MM.1S (cell line): Measurements from ENCODE around the gene DBNDD2.
A peak's percentile ranks its signal among the peaks of the same experiment; 100 is the strongest.

Source experiments
- DNase-seq: peaks from one replicate; pipeline ENCODE4 v3.0.0-alpha.2; 2015
- H2AFZ ChIP-seq: fragments of 300-600 bp; sonication (generic); 2 replicates; pipeline ENCODE4 v1.6.0; 2016; ENCODE audit warnings: antibody characterized with exemption, low read length
- H3F3A ChIP-seq: fragments of 300-600 bp; sonication (generic); 2 replicates; pipeline ENCODE4 v1.6.1; 2016; ENCODE audit warnings: mild to moderate bottlenecking, antibody characterized with exemption, low read length, moderate library complexity, mixed read lengths; ENCODE audit not compliant: insufficient read depth
- H3K27ac ChIP-seq: fragments of 300-600 bp; sonication (generic); 2 replicates; pipeline ENCODE4 v1.5.1; 2016; ENCODE audit warnings: mild to moderate bottlenecking, low read length
- H3K27me3 ChIP-seq: fragments of 300-600 bp; sonication (generic); replicated peaks from 2 replicates; pipeline ENCODE4 v1.6.0; 2016; ENCODE audit warnings: low read length; ENCODE audit not compliant: insufficient read depth
- H3K36me3 ChIP-seq: fragments of 300-600 bp; sonication (generic); replicated peaks from 2 replicates; pipeline ENCODE4 v1.6.1; 2016; ENCODE audit warnings: mild to moderate bottlenecking, low read length, mixed read lengths; ENCODE audit not compliant: insufficient read depth
- H3K4me1 ChIP-seq: fragments of 300-600 bp; sonication (generic); 2 replicates; pipeline ENCODE4 v1.6.1; 2016; ENCODE audit warnings: low read length, mixed read lengths
- H3K4me2 ChIP-seq: fragments of 300-600 bp; sonication (generic); 2 replicates; pipeline ENCODE4 v1.6.0; 2016; ENCODE audit warnings: low read depth, low read length
- H3K4me3 ChIP-seq: fragments of 300-600 bp; sonication (generic); 2 replicates; pipeline ENCODE4 v1.5.1; 2016; ENCODE audit warnings: low read length, mixed read lengths
- H3K79me2 ChIP-seq: fragments of 300-600 bp; sonication (generic); 2 replicates; pipeline ENCODE4 v1.6.1; 2016; ENCODE audit warnings: mixed run types, low read length, mixed read lengths
- H3K9ac ChIP-seq: fragments of 300-600 bp; sonication (generic); 2 replicates; pipeline ENCODE4 v1.6.1; 2016; ENCODE audit warnings: low read length, mixed read lengths
- H3K9me2 ChIP-seq: fragments of 300-600 bp; sonication (generic); replicated peaks from 2 replicates; pipeline ENCODE4 v1.6.1; 2016; ENCODE audit warnings: mild to moderate bottlenecking, low read length, mixed read lengths; ENCODE audit not compliant: insufficient read depth
- H3K9me3 ChIP-seq: fragments of 300-600 bp; sonication (generic); replicated peaks from 2 replicates; pipeline ENCODE4 v1.6.1; 2016; ENCODE audit warnings: mild to moderate bottlenecking, low read length, mixed read lengths; ENCODE audit not compliant: insufficient read depth
- H4K20me1 ChIP-seq: fragments of 300-600 bp; sonication (generic); 2 replicates; pipeline ENCODE4 v1.6.1; 2016; ENCODE audit warnings: mild to moderate bottlenecking, low read length, moderate library complexity, mixed read lengths; ENCODE audit not compliant: insufficient read depth
- CTCF ChIP-seq: fragments of 300-600 bp; sonication (generic); IDR thresholded peaks from 2 replicates; pipeline ENCODE4 v1.5.1; 2016; ENCODE audit warnings: antibody characterized with exemption, low read length, mixed read lengths
- EZH2 ChIP-seq: fragments of 300-600 bp; sonication (generic); optimal IDR thresholded peaks from 2 replicates; pipeline ENCODE3; 2017; ENCODE audit warnings: low read depth, mild to moderate bottlenecking, antibody characterized with exemption, low read length, mixed read lengths
- EZH2phosphoT487 ChIP-seq: fragments of 300-600 bp; sonication (generic); IDR thresholded peaks from 2 replicates; pipeline ENCODE4 v1.6.1; 2018; ENCODE audit warnings: antibody characterized with exemption, low read length

The DBNDD2 gene

DNA sequence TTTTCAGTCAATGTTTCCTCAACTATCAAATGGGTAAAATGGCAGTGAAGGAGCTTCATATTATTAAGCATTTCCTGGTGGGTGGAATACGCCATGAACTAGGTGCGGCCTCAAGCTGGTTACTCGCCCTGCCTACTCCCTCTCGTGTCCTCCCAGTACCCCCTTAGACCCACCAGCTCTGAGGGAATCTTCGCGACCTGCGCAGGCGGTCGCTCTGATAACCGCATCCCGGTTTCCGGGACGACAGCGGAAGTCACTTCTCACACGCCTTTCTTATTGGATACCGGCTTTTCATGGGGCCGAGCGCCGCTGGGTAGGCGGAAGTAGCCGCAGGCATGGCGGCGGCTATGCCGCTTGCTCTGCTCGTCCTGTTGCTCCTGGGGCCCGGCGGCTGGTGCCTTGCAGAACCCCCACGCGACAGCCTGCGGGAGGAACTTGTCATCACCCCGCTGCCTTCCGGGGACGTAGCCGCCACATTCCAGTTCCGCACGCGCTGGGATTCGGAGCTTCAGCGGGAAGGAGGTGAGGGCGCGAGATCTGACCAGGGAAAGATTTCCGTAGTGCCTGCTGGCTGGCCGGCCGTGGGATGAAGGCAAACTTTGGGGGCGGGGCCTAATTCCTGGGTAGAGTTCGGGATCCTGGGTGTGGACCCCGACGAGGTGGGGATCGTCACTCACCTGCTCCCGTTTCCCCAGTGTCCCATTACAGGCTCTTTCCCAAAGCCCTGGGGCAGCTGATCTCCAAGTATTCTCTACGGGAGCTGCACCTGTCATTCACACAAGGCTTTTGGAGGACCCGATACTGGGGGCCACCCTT, 7.9 kb downstream of the DBNDD2 start, which contains the start of gene PIGT:
Gene PIGT, plus strand, starts transcription at position 320 of the 816 bp plus-strand sequence. Its CDS starts 16 bp downstream, at position 336.
- TF ChIP-seq CTCF: no peak
- no peak for TF ChIP-seq EZH2
- no peak for TF ChIP-seq EZH2phosphoT487
- peak; percentile 87 for DNase-seq
- peaks cover 43% of the 10 kb centered on the region for H3K79me2 ChIP-seq
- peak within 1 kb of the TSS; percentile 94 for H3K9ac ChIP-seq
- peak within 1 kb of the TSS; percentile 87 for H3K4me2 ChIP-seq
- H3K4me3 ChIP-seq: peak within 1 kb of the TSS; percentile 100
- H3K9me2 ChIP-seq: no peaks in the 10 kb centered on the region
- H3K4me1 ChIP-seq: peaks cover 16% of the 10 kb centered on the region
- no peaks in the 10 kb centered on the region for H3K27me3 ChIP-seq
- H4K20me1 ChIP-seq: no peaks in the 10 kb centered on the region
- peak within 1 kb of the TSS; percentile 38; the same call in 1 of the 2 replicates for H3K27ac ChIP-seq
- H3K9me3 ChIP-seq: no peaks in the 10 kb centered on the region
- no peaks in the 10 kb centered on the region for H3F3A ChIP-seq
- 0 out of 2 replicates have a peak, but pooled peaks cover 7% of the 10 kb centered on the region for H3K36me3 ChIP-seq
- H2AFZ ChIP-seq: peak within 1 kb of the TSS; percentile 98

DNA sequence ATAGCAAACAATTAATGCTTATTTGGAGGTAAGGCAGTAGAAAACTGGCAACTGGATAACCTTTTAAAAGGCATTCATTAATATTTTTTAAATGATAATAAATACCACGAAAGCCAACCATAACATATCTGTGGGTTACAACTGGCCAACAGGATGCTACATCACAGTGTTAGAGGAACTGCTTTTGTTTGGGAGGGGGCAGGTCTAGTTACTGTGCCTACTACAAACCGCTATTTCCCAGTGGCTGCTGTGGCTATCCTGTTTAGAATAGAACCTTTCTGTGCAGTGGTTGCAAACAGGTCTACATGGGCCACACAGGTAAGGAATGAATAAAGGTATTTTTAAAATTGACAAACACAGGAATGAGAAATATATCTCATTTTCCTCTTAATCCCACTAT, 8.8 kb downstream of the DBNDD2 start:
- no peaks in the 10 kb centered on the region for H3F3A ChIP-seq
- H3K9me3 ChIP-seq: no peaks in the 10 kb centered on the region
- TF ChIP-seq CTCF (no peak), EZH2 (no peak), EZH2phosphoT487 (no peak)
- peaks cover 43% of the 10 kb centered on the region for H3K79me2 ChIP-seq
- no peak overlapping the region for H3K27ac ChIP-seq
- peak overlapping the region; percentile 100 for H3K4me3 ChIP-seq
- peaks cover 16% of the 10 kb centered on the region for H3K4me1 ChIP-seq
- 0 out of 2 replicates have a peak, but pooled peaks cover 10% of the 10 kb centered on the region for H3K36me3 ChIP-seq
- no peak overlapping the region for H2AFZ ChIP-seq
- H4K20me1 ChIP-seq: no peaks in the 10 kb centered on the region
- DNase-seq: no peak
- no peaks in the 10 kb centered on the region for H3K9me2 ChIP-seq
- H3K27me3 ChIP-seq: no peaks in the 10 kb centered on the region
- H3K4me2 ChIP-seq: peak overlapping the region; percentile 87
- peak overlapping the region; percentile 94; the same call in 1 of the 2 replicates for H3K9ac ChIP-seq

GRCh38 chr20:45419188-45420091, 11.4 kb downstream of the DBNDD2 start:
- Histone ChIP-seq H2AFZ (no peak overlapping the region), H3K27ac (no peak overlapping the region), H3K36me3 (0 out of 2 replicates have a peak, but pooled peaks cover 10% of the 10 kb centered on the region)

More at GRCh38 chr20:45419188-45420091, 11.4 kb downstream of the DBNDD2 start:
- Histone ChIP-seq H3F3A (no peaks in the 10 kb centered on the region), H3K9ac (no peak overlapping the region), H3K4me2 (no peak overlapping the region), H4K20me1 (no peaks in the 10 kb centered on the region), H3K4me3 (no peak overlapping the region), H3K9me3 (no peaks in the 10 kb centered on the region), H3K4me1 (peaks cover 16% of the 10 kb centered on the region), H3K79me2 (peaks cover 43% of the 10 kb centered on the region), H3K9me2 (no peaks in the 10 kb centered on the region), H3K27me3 (no peaks in the 10 kb centered on the region)
- TF ChIP-seq EZH2phosphoT487: no peak
- no peak for TF ChIP-seq EZH2
- no peak for TF ChIP-seq CTCF
- no peak for DNase-seq
